IMR-90 (cell line): ENCODE data around the gene PLCD1.

ENCODE experiments used
- BHLHE40 ChIP-seq: fragments of 150-350 bp; IDR thresholded peaks from 2 replicates; pipeline ENCODE4 v1.6.1; 2016; ENCODE audit warnings: mild to moderate bottlenecking, low read depth, low read length
- CEBPB ChIP-seq: IDR thresholded peaks from 2 replicates; pipeline ENCODE4 v1.6.1; 2012; ENCODE audit warnings: low read depth, low read length, improper control_type of control experiment
- CTCF ChIP-seq: conservative IDR thresholded peaks from 2 replicates; pipeline ENCODE4 v1.5.1; 2012; ENCODE audit warnings: mild to moderate bottlenecking, low read depth, low read length, improper control_type of control experiment
- ELK1 ChIP-seq: fragments of 150-350 bp; IDR thresholded peaks from 2 replicates; pipeline ENCODE4 v1.6.1; 2016; ENCODE audit warnings: low read depth, mild to moderate bottlenecking, low read length, moderate library complexity, borderline replicate concordance
- POLR2A ChIP-seq: IDR thresholded peaks from 2 replicates; pipeline ENCODE4 v1.6.1; 2012; ENCODE audit warnings: mild to moderate bottlenecking, low read depth, low read length
- RAD21 ChIP-seq: IDR thresholded peaks from 2 replicates; pipeline ENCODE4 v1.6.1; 2012; ENCODE audit warnings: low read length, improper control_type of control experiment
- RCOR1 ChIP-seq: IDR thresholded peaks from 2 replicates; pipeline ENCODE4 v1.6.1; 2012; ENCODE audit warnings: mild to moderate bottlenecking, low read length, improper control_type of control experiment; ENCODE audit not compliant: insufficient replicate concordance
- RFX5 ChIP-seq: IDR thresholded peaks from 2 replicates; pipeline ENCODE4 v1.8.0; 2012; ENCODE audit warnings: low read depth, mild to moderate bottlenecking, low read length, moderate library complexity

- TF ChIP-seq CTCF (peak; percentile 78), CEBPB (no peak), BHLHE40 (peak; percentile 86), ELK1 (no peak), RAD21 (peak; percentile 50), RCOR1 (no peak), RFX5 (no peak), POLR2A (no peak)
Measured at GRCh38 chr3:37996785-37997301, 32.6 kb downstream of the PLCD1 start.
